HepG2 (cell line): ENCODE results near the gene IL1B. TPM values are rescaled to one million over a fixed set of nuclear protein-coding genes. Genes with fewer than 3 reads are reported as not detected.

Experiments used
- BRF2 ChIP-seq: sonication (generic); formaldehyde crosslinking; IDR thresholded peaks from 2 replicates; pipeline ENCODE4 v1.8.1; 2022; ENCODE audit warnings: mild to moderate bottlenecking, missing genetic modification reagents
- GATAD2A ChIP-seq: IDR thresholded peaks from 2 replicates; pipeline ENCODE4 v1.6.1; 2016
- GFI1 ChIP-seq: sonication (generic); formaldehyde crosslinking; IDR thresholded peaks from 2 replicates; pipeline ENCODE4 v1.5.0; 2020; ENCODE audit warnings: missing genetic modification reagents, mild to moderate bottlenecking, borderline replicate concordance
- HNF1A ChIP-seq, 2 experiments: sonication (generic) in 1 of 2; formaldehyde crosslinking in 1 of 2; IDR thresholded peaks; 2 replicates each; pipeline versions ENCODE4 v1.4.0 to v1.6.1; 2016 to 2020; ENCODE audit warnings: borderline replicate concordance in 1 of 2, low read depth in 1 of 2, mild to moderate bottlenecking in 1 of 2, missing genetic modification reagents in 1 of 2
- KDM3A ChIP-seq: IDR thresholded peaks from 2 replicates; pipeline ENCODE4 v1.6.1; 2018; ENCODE audit warnings: low read depth, missing compliant biosample characterization
- KLF6 ChIP-seq: IDR thresholded peaks from 2 replicates; pipeline ENCODE4 v1.8.0; 2016; ENCODE audit warnings: missing biosample characterization, missing genetic modification reagents
- MBNL3 ChIP-seq: fragments of 250-450 bp; sonication (Bioruptor Pico); conservative IDR thresholded peaks from 2 replicates; pipeline ENCODE4 v1.8.0; 2022; ENCODE audit warnings: mild to moderate bottlenecking, inconsistent platforms
- NFKBIZ ChIP-seq: IDR thresholded peaks from 2 replicates; pipeline ENCODE4 v1.6.1; 2018; ENCODE audit warnings: missing genetic modification reagents, missing compliant biosample characterization
- SATB2 ChIP-seq: sonication (generic); formaldehyde crosslinking; IDR thresholded peaks from 2 replicates; pipeline ENCODE4 v1.5.0; 2020; ENCODE audit warnings: missing genetic modification reagents
- SRSF1 ChIP-seq: fragments of 200-400 bp; formaldehyde crosslinking; optimal IDR thresholded peaks from 2 replicates; pipeline ENCODE3; 2017; ENCODE audit warnings: mild to moderate bottlenecking, low read depth, low read length, moderate library complexity
- YEATS4 ChIP-seq: sonication (generic); formaldehyde crosslinking; IDR thresholded peaks from 2 replicates; pipeline ENCODE4 v1.4.0; 2020; ENCODE audit warnings: missing genetic modification reagents, borderline replicate concordance
- ZFYVE20 ChIP-seq: sonication (generic); formaldehyde crosslinking; IDR thresholded peaks from 2 replicates; pipeline ENCODE4 v1.8.0; 2023; ENCODE audit warnings: low read depth, mild to moderate bottlenecking, moderate library complexity, missing genetic modification reagents, borderline replicate concordance
- ZNF33B ChIP-seq: sonication (generic); formaldehyde crosslinking; IDR thresholded peaks from 2 replicates; pipeline ENCODE4 v1.5.1; 2020; ENCODE audit warnings: mild to moderate bottlenecking, missing genetic modification reagents
- ZNF614 ChIP-seq: IDR thresholded peaks from 2 replicates; pipeline ENCODE4 v1.6.1; 2018; ENCODE audit warnings: missing biosample characterization, missing genetic modification reagents, inconsistent platforms, borderline replicate concordance
- ZNF772 ChIP-seq: sonication (generic); formaldehyde crosslinking; IDR thresholded peaks from 2 replicates; pipeline ENCODE4 v1.5.0; 2020; ENCODE audit warnings: mild to moderate bottlenecking, missing genetic modification reagents
- ZNF775 ChIP-seq: sonication (generic); formaldehyde crosslinking; IDR thresholded peaks from 2 replicates; pipeline ENCODE4 v1.4.0; 2020; ENCODE audit warnings: missing genetic modification reagents, mild to moderate bottlenecking, moderate library complexity, borderline replicate concordance
- ZNF800 ChIP-seq: sonication (generic); formaldehyde crosslinking; IDR thresholded peaks from 2 replicates; pipeline ENCODE4 v1.4.0; 2020; ENCODE audit warnings: missing genetic modification reagents
- polyA plus RNA-seq, 8 experiments: library from polyadenylated mRNA; depleted of rRNA in 3 of 8; stranded (reverse) in 7 of 8; unstranded in 1 of 8; fragments of >200 nt; fragmentation: Illumina TruSeq in 4 of 8; extraction: Trizol in 4 of 8; gene quantifications; 2 replicates each; pipeline versions ENCODE4 v1.2.1 to v1.2.3, GENCODE V29; 2011 to 2016; ENCODE audit warnings: low read depth in 4 of 8, missing spikeins in 1 of 8, mixed read lengths in 1 of 8; ENCODE audit not compliant: insufficient read depth in 1 of 8
- total RNA-seq, 5 experiments: library from RNA; depleted of rRNA; stranded (reverse); fragments of >200 nt; fragmentation: Illumina TruSeq; extraction: Trizol; gene quantifications; 2 replicates each; pipeline ENCODE4 v1.2.3, GENCODE V29; 2016; ENCODE audit warnings: low read depth in 1 of 5
- TF ChIP-seq, protein P1 (sequence below): IDR thresholded peaks from 2 replicates; pipeline ENCODE4 v1.6.1; 2016; ENCODE audit warnings: missing compliant biosample characterization, missing genetic modification reagents, borderline replicate concordance
- TF ChIP-seq, protein P2 (sequence below): sonication (generic); formaldehyde crosslinking; IDR thresholded peaks from 2 replicates; pipeline ENCODE4 v1.5.1; 2020; ENCODE audit warnings: missing genetic modification reagents, mild to moderate bottlenecking, borderline replicate concordance

Gene IL1B
- total and polyA plus RNA-seq, 2 of the 13 experiments (the other 11 are each of a cell fraction or from before 2014, with no cell fraction given), result 0.18 TPM; not detected in 1

DNA sequence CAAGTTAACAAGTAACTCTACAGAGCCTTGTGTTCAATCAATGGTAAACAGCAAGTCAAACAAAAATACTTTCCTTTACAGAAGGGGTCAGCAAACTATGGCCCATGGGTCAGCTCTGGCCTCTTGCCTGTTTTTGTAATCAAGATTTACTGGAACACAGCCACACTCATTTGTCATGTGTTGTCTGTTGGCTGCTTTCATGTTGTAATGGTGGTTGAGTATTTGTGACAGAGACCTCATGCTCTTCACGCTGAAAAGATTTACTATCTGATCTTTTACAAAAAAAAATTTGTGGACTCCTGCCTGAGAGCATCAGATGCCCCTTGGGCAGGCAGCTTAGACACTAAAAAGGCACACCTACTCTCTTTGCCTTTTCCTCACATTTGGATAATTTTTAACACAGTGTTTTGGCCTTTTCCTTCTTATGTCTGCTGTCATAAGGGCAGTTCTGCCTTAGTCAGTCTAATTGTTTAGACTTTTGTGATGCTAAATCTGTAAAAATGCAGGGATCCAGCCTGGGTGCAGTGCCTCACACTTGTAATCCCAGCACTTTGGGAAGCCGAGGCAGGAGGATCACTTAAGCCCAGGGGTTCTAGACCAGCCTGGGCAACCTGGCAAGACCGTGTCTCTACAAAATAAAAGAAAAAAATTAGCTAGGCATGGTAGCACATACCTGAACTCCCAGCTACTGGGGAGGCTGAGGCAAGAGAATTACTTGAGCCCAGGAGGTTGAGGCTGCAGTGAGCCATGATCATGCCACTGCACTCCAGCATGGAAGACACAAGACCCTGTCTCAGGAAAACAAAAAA, 18.3 kb downstream of the IL1B start (continued):
- TF ChIP-seq BRF2, result peak; percentile 61; the same call in 1 of the 2 replicates
- TF ChIP-seq YEATS4 (CRISPR knock-in tag), result no peak
- peak; percentile 68 for TF ChIP-seq ZNF772 (CRISPR knock-in tag)
- 0 out of 2 replicates have a peak, but pooled peaks have one; percentile 61 for TF ChIP-seq ZNF33B (CRISPR knock-in tag)
- peak; percentile 82 for TF ChIP-seq SATB2 (CRISPR knock-in tag)
- TF ChIP-seq ZNF614 (CRISPR knock-in tag), result peak; percentile 98
- TF ChIP-seq MBNL3 (CRISPR knock-in tag), result peak; percentile 84; the same call in 1 of the 2 replicates
- TF ChIP-seq NFKBIZ (CRISPR knock-in tag), result peak; percentile 96
- TF ChIP-seq GFI1, result peak; percentile 98
- peak; percentile 72; the same call in 1 of the 2 replicates for TF ChIP-seq ZNF775 (CRISPR knock-in tag)
- TF ChIP-seq SRSF1, result no peak
- TF ChIP-seq ZFYVE20 (CRISPR knock-in tag), result no peak
- TF ChIP-seq GATAD2A (CRISPR knock-in tag), result peak; percentile 99
- TF ChIP-seq, protein P1, sequence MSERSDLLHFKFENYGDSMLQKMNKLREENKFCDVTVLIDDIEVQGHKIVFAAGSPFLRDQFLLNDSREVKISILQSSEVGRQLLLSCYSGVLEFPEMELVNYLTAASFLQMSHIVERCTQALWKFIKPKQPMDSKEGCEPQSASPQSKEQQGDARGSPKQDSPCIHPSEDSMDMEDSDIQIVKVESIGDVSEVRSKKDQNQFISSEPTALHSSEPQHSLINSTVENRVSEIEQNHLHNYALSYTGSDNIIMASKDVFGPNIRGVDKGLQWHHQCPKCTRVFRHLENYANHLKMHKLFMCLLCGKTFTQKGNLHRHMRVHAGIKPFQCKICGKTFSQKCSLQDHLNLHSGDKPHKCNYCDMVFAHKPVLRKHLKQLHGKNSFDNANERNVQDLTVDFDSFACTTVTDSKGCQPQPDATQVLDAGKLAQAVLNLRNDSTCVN (CRISPR knock-in tag), result 0 out of 2 replicates have a peak, but pooled peaks have one; percentile 23
- TF ChIP-seq ZNF800 (CRISPR knock-in tag), result peak; percentile 79; the same call in 1 of the 2 replicates
- TF ChIP-seq, protein P2, sequence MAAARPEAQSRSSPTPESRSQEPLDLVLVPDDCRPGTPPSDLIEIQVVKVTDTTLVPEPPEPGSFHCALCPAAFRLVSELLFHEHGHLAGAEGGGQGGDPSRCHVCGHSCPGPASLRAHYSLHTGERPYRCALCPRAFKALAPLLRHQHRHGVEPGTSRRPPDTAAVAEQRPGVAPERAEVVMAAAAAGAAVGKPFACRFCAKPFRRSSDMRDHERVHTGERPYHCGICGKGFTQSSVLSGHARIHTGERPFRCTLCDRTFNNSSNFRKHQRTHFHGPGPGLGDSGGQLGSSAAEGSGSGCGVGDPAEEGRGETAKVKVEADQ (CRISPR knock-in tag), result peak; percentile 78; the same call in 1 of the 2 replicates
- peak; percentile 85; the same call in 1 of the 2 replicates for TF ChIP-seq KDM3A (CRISPR knock-in tag)
- TF ChIP-seq HNF1A (IDR thresholded peaks at IDR 0.05; ENCODE audit: low read depth), result peak; percentile 98
- TF ChIP-seq HNF1A (CRISPR knock-in tag; IDR thresholded peaks at IDR 0.05; ENCODE audit: borderline replicate concordance), result peak; percentile 99
- TF ChIP-seq KLF6 (CRISPR knock-in tag), result peak; percentile 98
